ENCODE measurements around the gene SLC6A20. TPM values are rescaled to one million over a fixed set of nuclear protein-coding genes. Genes with fewer than 3 reads are reported as not detected.

The SLC6A20 gene
- total RNA-seq, 2 experiments from 2014 or later: not detected

- H3K27ac Mint-ChIP-seq: peak overlapping the region; percentile 35
- ChIA-PET CTCF (no interaction called here), POLR2A (no interaction called here)
- intact Hi-C loops (cut with DNase I, micrococcal nuclease): no loop called here
- H3K36me3 Mint-ChIP-seq (ENCODE audit: low read depth): peaks cover 66% of the 10 kb centered on the region
- no peak for ATAC-seq
- no peaks in the 10 kb centered on the region for H3K27me3 Mint-ChIP-seq
- no peak for DNase-seq
- H3K4me1 Mint-ChIP-seq: peaks cover 32% of the 10 kb centered on the region
- H3K4me3 Mint-ChIP-seq: no peak overlapping the region
- no peaks in the 10 kb centered on the region for H3K9me3 Mint-ChIP-seq (ENCODE audit: low read depth)
Observed at GRCh38 chr3:45737234-45737633, 59.1 kb downstream of the SLC6A20 start.

- ATAC-seq: peak; percentile 88
- Mint-ChIP-seq H3K27ac (no peak overlapping the region), H3K27me3 (no peaks in the 10 kb centered on the region), H3K4me3 (no peak overlapping the region), H3K9me3 (ENCODE audit: low read depth) (no peaks in the 10 kb centered on the region), H3K36me3 (ENCODE audit: low read depth) (peaks cover 66% of the 10 kb centered on the region), H3K4me1 (peaks cover 27% of the 10 kb centered on the region)
- ChIA-PET POLR2A (no interaction called here), CTCF (interaction anchor here (1.2 kb wide), 1 partner anchor 43 kb away, joined by 5 read pairs; no protein-coding TSS in a partner anchor)
- no peak for DNase-seq
- intact Hi-C loops (cut with DNase I, micrococcal nuclease): no loop called here
Observed at GRCh38 chr3:45736707-45737106, 59.6 kb downstream of the SLC6A20 start.

GRCh38 chr3:45730409-45731154, 65.8 kb downstream of the SLC6A20 start:
- no peak overlapping the region for H3K4me3 Mint-ChIP-seq
- no peak overlapping the region for H3K27ac Mint-ChIP-seq
- POLR2A ChIA-PET: no interaction called here
- CTCF ChIA-PET: interaction anchor here (0.7 to 1.5 kb wide), 3 partner anchors 9 to 199 kb away, joined by 3 to 4 read pairs (median 4); no protein-coding TSS in a partner anchor
- H3K27me3 Mint-ChIP-seq: no peaks in the 10 kb centered on the region
- DNase-seq (no peak), ATAC-seq (no peak)
- peaks cover 45% of the 10 kb centered on the region for H3K36me3 Mint-ChIP-seq (ENCODE audit: low read depth)
- H3K9me3 Mint-ChIP-seq (ENCODE audit: low read depth): no peaks in the 10 kb centered on the region
- peaks cover 11% of the 10 kb centered on the region for H3K4me1 Mint-ChIP-seq
- intact Hi-C loops (cut with DNase I, micrococcal nuclease): no loop called here

DNA sequence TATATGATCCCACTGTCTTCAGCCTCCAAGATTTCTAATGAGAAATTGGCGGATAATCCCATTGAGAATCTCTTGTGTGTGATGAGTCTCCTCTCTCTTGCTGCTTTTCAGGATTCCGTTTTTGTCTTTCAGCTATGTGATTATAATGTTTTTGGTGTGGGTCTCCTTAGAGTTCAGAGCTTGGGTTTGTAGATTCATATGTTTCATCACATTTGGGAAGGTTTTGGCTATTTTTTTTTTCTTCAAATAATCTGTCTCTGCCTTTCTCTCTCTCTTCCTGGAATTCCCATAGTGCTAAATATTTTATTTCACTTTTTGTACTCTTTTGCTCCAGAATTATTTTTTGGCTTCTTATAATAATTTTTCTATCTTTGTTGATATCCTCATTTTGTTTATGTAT, 66.7 kb downstream of the SLC6A20 start:
- ChIA-PET CTCF (interaction anchor here (0.7 to 1.5 kb wide), 4 partner anchors 9 to 1078 kb away, joined by 3 to 4 read pairs (median 4); no protein-coding TSS in a partner anchor), POLR2A (interaction anchor here (0.7 kb wide), 1 partner anchor 17 kb away, joined by 5 read pairs; no protein-coding TSS in a partner anchor)
- intact Hi-C loops (cut with DNase I, micrococcal nuclease): loop anchor here in 1 of 2 experiments (1.0 kb wide), 1 partner anchor 26 kb away; no protein-coding TSS in a partner anchor
- Mint-ChIP-seq H3K9me3 (ENCODE audit: low read depth) (no peaks in the 10 kb centered on the region), H3K27ac (no peak overlapping the region), H3K36me3 (ENCODE audit: low read depth) (peaks cover 46% of the 10 kb centered on the region), H3K4me3 (no peak overlapping the region), H3K27me3 (no peaks in the 10 kb centered on the region), H3K4me1 (peaks cover 14% of the 10 kb centered on the region)
- DNase-seq: no peak
- no peak for ATAC-seq

DNA sequence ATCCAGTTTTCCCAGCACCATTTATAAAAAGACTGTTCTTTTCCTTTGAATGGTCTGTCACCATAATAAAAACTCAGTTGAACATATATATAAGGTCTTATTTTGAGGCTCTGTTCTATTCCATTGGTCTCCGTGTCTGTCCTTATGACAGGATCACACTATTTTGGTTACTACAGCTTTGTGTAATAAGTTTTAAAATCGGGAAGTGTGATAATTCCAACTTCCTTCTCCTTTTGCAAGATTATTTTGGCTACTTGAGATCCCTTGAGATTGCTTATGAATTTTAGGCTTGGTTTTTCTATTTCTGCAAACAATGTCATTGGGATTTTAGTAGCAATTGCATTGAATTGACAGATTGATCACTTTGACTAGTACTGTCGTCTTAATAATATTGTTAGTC, 71.4 kb downstream of the SLC6A20 start:
- intact Hi-C loops (cut with DNase I, micrococcal nuclease): no loop called here
- DNase-seq (no peak), ATAC-seq (no peak)
- Mint-ChIP-seq H3K36me3 (ENCODE audit: low read depth) (peaks cover 57% of the 10 kb centered on the region), H3K27ac (no peak overlapping the region), H3K27me3 (no peaks in the 10 kb centered on the region), H3K9me3 (ENCODE audit: low read depth) (no peaks in the 10 kb centered on the region), H3K4me1 (peaks cover 13% of the 10 kb centered on the region), H3K4me3 (no peak overlapping the region)
- POLR2A ChIA-PET: no interaction called here
- CTCF ChIA-PET: no interaction called here

GRCh38 chr3:45719655-45720487, 76.5 kb downstream of the SLC6A20 start:
- Mint-ChIP-seq H3K4me3 (no peak overlapping the region), H3K27me3 (no peaks in the 10 kb centered on the region), H3K36me3 (ENCODE audit: low read depth) (peaks cover 55% of the 10 kb centered on the region), H3K27ac (no peak overlapping the region), H3K4me1 (peaks cover 24% of the 10 kb centered on the region), H3K9me3 (ENCODE audit: low read depth) (no peaks in the 10 kb centered on the region)
- ChIA-PET POLR2A (no interaction called here), CTCF (interaction anchor here (0.6 to 1.0 kb wide), 4 partner anchors 9 to 510 kb away, joined by 3 to 4 read pairs (median 3); no protein-coding TSS in a partner anchor)
- ATAC-seq (no peak), DNase-seq (no peak)
- intact Hi-C loops (cut with DNase I, micrococcal nuclease): no loop called here

DNA sequence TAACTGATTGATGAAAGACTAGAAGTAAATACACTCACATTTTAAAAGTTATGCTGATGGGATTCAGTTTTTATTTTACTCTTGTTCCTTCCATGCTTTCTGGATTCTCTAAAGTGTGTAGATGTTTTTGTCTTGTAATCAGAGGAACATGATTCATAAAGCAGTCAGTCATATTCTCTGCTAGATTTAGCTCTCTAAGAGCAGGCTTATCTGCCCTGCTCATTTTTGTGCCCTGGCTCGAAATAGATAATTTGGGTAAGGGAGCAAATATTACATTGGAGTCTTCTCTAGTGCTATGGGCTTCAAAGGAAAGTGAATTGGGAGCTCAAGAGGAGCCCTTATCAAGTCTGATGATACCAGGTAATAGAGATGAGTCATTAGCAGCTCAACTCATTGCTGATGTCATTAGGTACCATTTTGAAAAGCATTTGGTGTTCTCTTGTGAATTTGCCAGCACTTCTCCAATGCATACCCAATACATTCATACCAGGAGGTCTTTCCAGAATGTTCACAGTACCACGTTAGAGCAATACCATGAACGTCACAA, 79.5 kb downstream of the SLC6A20 start:
- no peaks in the 10 kb centered on the region for H3K9me3 Mint-ChIP-seq (ENCODE audit: low read depth)
- DNase-seq (no peak), ATAC-seq (peak; percentile 71)
- POLR2A ChIA-PET: interaction anchor here (1.5 kb wide), 1 partner anchor 23 kb away, joined by 5 read pairs; no protein-coding TSS in a partner anchor
- H3K27me3 Mint-ChIP-seq: no peaks in the 10 kb centered on the region
- no peak overlapping the region for H3K4me3 Mint-ChIP-seq
- peak overlapping the region; percentile 65 for H3K27ac Mint-ChIP-seq
- intact Hi-C loops (cut with DNase I, micrococcal nuclease): no loop called here
- CTCF ChIA-PET: interaction anchor here (0.7 to 1.3 kb wide), 3 partner anchors 11 to 60 kb away, joined by 3 read pairs; no protein-coding TSS in a partner anchor
- H3K4me1 Mint-ChIP-seq: peaks cover 24% of the 10 kb centered on the region
- peaks cover 43% of the 10 kb centered on the region for H3K36me3 Mint-ChIP-seq (ENCODE audit: low read depth)

DNA sequence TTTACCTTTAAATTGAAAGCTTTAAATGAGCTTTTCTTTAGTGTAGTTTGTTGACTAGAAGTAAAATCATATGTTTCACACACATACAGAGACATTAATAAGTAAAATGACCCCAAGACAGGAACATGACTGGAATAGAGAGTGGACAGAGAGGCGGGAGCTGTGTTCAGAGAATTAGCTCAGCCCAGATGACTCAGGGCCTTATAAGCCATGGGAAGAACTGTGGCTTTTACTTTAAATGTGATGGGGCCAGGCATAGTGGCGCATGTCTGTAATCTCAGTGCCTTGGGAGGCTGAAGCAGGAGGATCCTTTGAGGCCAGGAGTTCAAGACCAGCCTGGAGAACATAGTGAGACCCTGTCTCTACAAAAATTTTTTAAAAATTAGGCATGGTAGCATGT, 80.4 kb downstream of the SLC6A20 start:
- intact Hi-C loops (cut with DNase I, micrococcal nuclease): no loop called here
- Mint-ChIP-seq H3K27ac (peak overlapping the region; percentile 33), H3K36me3 (ENCODE audit: low read depth) (peaks cover 46% of the 10 kb centered on the region), H3K4me1 (peaks cover 24% of the 10 kb centered on the region), H3K4me3 (no peak overlapping the region), H3K9me3 (ENCODE audit: low read depth) (no peaks in the 10 kb centered on the region), H3K27me3 (no peaks in the 10 kb centered on the region)
- ChIA-PET POLR2A (interaction anchor here (0.6 kb wide), 1 partner anchor 22 kb away, joined by 4 read pairs; no protein-coding TSS in a partner anchor), CTCF (interaction anchor here (1.3 to 1.7 kb wide), 3 partner anchors 11 to 12 kb away, joined by 3 to 4 read pairs (median 3); no protein-coding TSS in a partner anchor)
- DNase-seq: no peak
- no peak for ATAC-seq

GRCh38 chr3:45712434-45713110, 83.8 kb downstream of the SLC6A20 start:
- Mint-ChIP-seq H3K9me3 (ENCODE audit: low read depth) (no peaks in the 10 kb centered on the region), H3K4me3 (no peak overlapping the region), H3K4me1 (peaks cover 15% of the 10 kb centered on the region), H3K36me3 (ENCODE audit: low read depth) (peaks cover 48% of the 10 kb centered on the region), H3K27ac (peak overlapping the region; percentile 28), H3K27me3 (no peaks in the 10 kb centered on the region)
- ATAC-seq (no peak), DNase-seq (no peak)
- ChIA-PET CTCF (interaction anchor here (0.6 kb wide), 1 partner anchor 47 kb away, joined by 3 read pairs; no protein-coding TSS in a partner anchor), POLR2A (interaction anchor here (0.6 kb wide), 1 partner anchor 17 kb away, joined by 5 read pairs; no protein-coding TSS in a partner anchor)
- intact Hi-C loops (cut with DNase I, micrococcal nuclease): no loop called here

DNA sequence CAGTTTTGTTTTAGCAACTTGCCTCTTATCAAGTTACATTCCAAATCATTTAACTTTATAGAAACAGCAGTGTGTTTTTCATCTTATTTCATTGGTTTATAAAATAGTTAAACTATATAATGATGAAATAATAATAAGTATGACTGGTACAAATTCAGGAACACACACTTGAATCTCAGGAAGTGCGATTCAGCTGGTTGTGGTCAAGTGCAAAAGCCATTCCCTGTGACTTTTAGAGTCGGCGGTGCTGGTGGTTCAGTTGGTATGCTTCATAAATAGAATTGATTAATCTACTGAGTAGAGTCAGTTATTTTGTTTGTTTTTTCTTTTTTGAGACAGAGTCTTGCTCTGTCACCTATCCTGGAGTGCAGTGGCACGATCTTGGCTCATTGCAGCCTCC, 84.4 kb downstream of the SLC6A20 start:
- ChIA-PET CTCF (no interaction called here), POLR2A (no interaction called here)
- H3K27me3 Mint-ChIP-seq: no peaks in the 10 kb centered on the region
- intact Hi-C loops (cut with DNase I, micrococcal nuclease): no loop called here
- H3K9me3 Mint-ChIP-seq (ENCODE audit: low read depth): no peaks in the 10 kb centered on the region
- H3K4me1 Mint-ChIP-seq: peaks cover 13% of the 10 kb centered on the region
- H3K4me3 Mint-ChIP-seq: no peak overlapping the region
- H3K27ac Mint-ChIP-seq: no peak overlapping the region
- H3K36me3 Mint-ChIP-seq (ENCODE audit: low read depth): peaks cover 49% of the 10 kb centered on the region
- DNase-seq (no peak), ATAC-seq (no peak)

All from activated CD4-positive, alpha-beta T cell treated with anti-CD3 and anti-CD28 coated beads for 36 hours (primary cell).